Measurements from ENCODE around the gene AJAP1.

AJAP1 gene

GRCh38 chr1:4710592-4711415, 56.4 kb downstream of the AJAP1 start:
- H3K27me3 ChIP-seq: peaks cover 0 to 21% of the 10 kb centered on the region in 2 donors
- no peak for TF ChIP-seq CTCF (IDR thresholded peaks at IDR 0.05)
- H3K27ac ChIP-seq: no peak overlapping the region
- H3K4me1 ChIP-seq: no peaks in the 10 kb centered on the region
- no peak for DNase-seq
- H3K9me3 ChIP-seq: peaks cover 0 to 4% (median 0%) of the 10 kb centered on the region in 3 donors
- H3K36me3 ChIP-seq: no peaks in the 10 kb centered on the region
- H3K4me3 ChIP-seq: no peak overlapping the region
- intact Hi-C loops (cut with DNase I; ENCODE audit: low total_unique reads): no loop called here

- H3K27me3 ChIP-seq: peaks cover 0 to 21% of the 10 kb centered on the region in 2 donors
- no peak for DNase-seq
- H3K27ac ChIP-seq: no peak overlapping the region
- intact Hi-C loops (cut with DNase I; ENCODE audit: low total_unique reads): no loop called here
- H3K9me3 ChIP-seq: peaks cover 0 to 5% (median 0%) of the 10 kb centered on the region in 3 donors
- no peak overlapping the region for H3K4me3 ChIP-seq
- TF ChIP-seq CTCF (IDR thresholded peaks at IDR 0.05): no peak
- H3K36me3 ChIP-seq: no peaks in the 10 kb centered on the region
- no peaks in the 10 kb centered on the region for H3K4me1 ChIP-seq
Measured at GRCh38 chr1:4711416-4712275, 57.2 kb downstream of the AJAP1 start.

- no peak for DNase-seq
- Histone ChIP-seq H3K27me3 (peaks cover 0 to 12% of the 10 kb centered on the region in 2 donors), H3K4me1 (no peaks in the 10 kb centered on the region), H3K4me3 (no peak overlapping the region), H3K36me3 (no peaks in the 10 kb centered on the region), H3K9me3 (peaks cover 0 to 5% (median 0%) of the 10 kb centered on the region in 3 donors), H3K27ac (no peak overlapping the region)
- TF ChIP-seq CTCF (IDR thresholded peaks at IDR 0.05): no peak
- intact Hi-C loops (cut with DNase I; ENCODE audit: low total_unique reads): no loop called here
Measured at GRCh38 chr1:4713669-4714068, 59.3 kb downstream of the AJAP1 start.

- Histone ChIP-seq H3K27me3 (peaks cover 0 to 7% of the 10 kb centered on the region in 2 donors), H3K36me3 (no peaks in the 10 kb centered on the region), H3K4me3 (no peak overlapping the region), H3K27ac (no peak overlapping the region), H3K4me1 (no peaks in the 10 kb centered on the region), H3K9me3 (peaks cover 0 to 5% (median 0%) of the 10 kb centered on the region in 3 donors)
- no peak for TF ChIP-seq CTCF (IDR thresholded peaks at IDR 0.05)
- intact Hi-C loops (cut with DNase I; ENCODE audit: low total_unique reads): no loop called here
- DNase-seq: no peak
Measured at GRCh38 chr1:4716406-4716805, 62.0 kb downstream of the AJAP1 start.

GRCh38 chr1:4718071-4718470, 63.7 kb downstream of the AJAP1 start:
- no peak overlapping the region for H3K4me3 ChIP-seq
- intact Hi-C loops (cut with DNase I; ENCODE audit: low total_unique reads): no loop called here
- no peaks in the 10 kb centered on the region for H3K4me1 ChIP-seq
- H3K27me3 ChIP-seq: no peaks in the 10 kb centered on the region
- no peak for TF ChIP-seq CTCF (IDR thresholded peaks at IDR 0.05)
- H3K36me3 ChIP-seq: no peaks in the 10 kb centered on the region
- H3K9me3 ChIP-seq: peaks cover 0 to 5% (median 0%) of the 10 kb centered on the region in 3 donors
- DNase-seq: no peak
- no peak overlapping the region for H3K27ac ChIP-seq
